Liver (tissue), 3 donors: Measurements from ENCODE around the gene ITPK1.

Experiments used
- JUND ChIP-seq, 2 donors: IDR thresholded peaks; 2 replicates each; pipeline ENCODE4 v1.6.1; 2016; ENCODE audit warnings: antibody characterized with exemption in 2 of 2
- RXRA ChIP-seq, 2 donors: IDR thresholded peaks; 2 replicates each; pipeline ENCODE4 v1.6.1; 2017 to 2018; ENCODE audit warnings: antibody characterized with exemption in 2 of 2, mild to moderate bottlenecking in 1 of 2
- SP1 ChIP-seq: IDR thresholded peaks from 2 replicates; pipeline ENCODE4 v1.6.1; 2018; ENCODE audit warnings: antibody characterized with exemption, mild to moderate bottlenecking
- YY1 ChIP-seq: IDR thresholded peaks from 2 replicates; pipeline ENCODE4 v1.6.1; 2016; ENCODE audit warnings: antibody characterized with exemption, mild to moderate bottlenecking
- TF ChIP-seq, protein P1 (sequence below): IDR thresholded peaks from 2 replicates; pipeline ENCODE4 v1.6.1; 2016; ENCODE audit warnings: antibody characterized with exemption
- TF ChIP-seq, protein P2 (sequence below): fragments of 150-350 bp; IDR thresholded peaks from 2 replicates; pipeline ENCODE4 v1.5.1; 2017; ENCODE audit warnings: improper control_type of control experiment, low read depth, low read length; ENCODE audit not compliant: missing input control
- TF ChIP-seq, protein P3 (sequence below): IDR thresholded peaks from 2 replicates; pipeline ENCODE4 v1.6.1; 2016; ENCODE audit warnings: antibody characterized with exemption, mild to moderate bottlenecking
- donor health status: healthy.
- donor health status: healthy.

DNA sequence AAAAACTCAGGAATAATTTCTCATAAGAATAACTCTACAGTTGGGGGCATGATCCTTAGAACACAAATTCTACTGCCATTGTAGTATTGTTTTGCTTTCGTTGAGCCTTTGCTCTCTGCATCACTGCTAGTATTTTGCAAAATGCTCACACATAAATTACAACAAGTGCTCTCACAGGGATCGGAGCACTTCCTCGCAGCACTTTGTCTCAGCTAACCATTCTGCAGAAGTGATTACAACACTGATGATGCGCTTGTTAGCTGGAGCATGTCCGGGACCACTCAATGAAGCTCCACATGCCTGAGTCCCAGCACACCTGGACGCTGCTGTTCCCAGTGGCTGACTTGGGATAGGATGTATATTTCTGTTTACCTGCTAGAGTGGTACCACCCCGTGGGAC lies 37.4 kb upstream of the ITPK1 start:
- TF ChIP-seq YY1: no peak
- no peak for TF ChIP-seq JUND (IDR thresholded peaks at IDR 0.05)
- TF ChIP-seq, protein P1, sequence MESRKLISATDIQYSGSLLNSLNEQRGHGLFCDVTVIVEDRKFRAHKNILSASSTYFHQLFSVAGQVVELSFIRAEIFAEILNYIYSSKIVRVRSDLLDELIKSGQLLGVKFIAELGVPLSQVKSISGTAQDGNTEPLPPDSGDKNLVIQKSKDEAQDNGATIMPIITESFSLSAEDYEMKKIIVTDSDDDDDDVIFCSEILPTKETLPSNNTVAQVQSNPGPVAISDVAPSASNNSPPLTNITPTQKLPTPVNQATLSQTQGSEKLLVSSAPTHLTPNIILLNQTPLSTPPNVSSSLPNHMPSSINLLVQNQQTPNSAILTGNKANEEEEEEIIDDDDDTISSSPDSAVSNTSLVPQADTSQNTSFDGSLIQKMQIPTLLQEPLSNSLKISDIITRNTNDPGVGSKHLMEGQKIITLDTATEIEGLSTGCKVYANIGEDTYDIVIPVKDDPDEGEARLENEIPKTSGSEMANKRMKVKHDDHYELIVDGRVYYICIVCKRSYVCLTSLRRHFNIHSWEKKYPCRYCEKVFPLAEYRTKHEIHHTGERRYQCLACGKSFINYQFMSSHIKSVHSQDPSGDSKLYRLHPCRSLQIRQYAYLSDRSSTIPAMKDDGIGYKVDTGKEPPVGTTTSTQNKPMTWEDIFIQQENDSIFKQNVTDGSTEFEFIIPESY: no peak
- TF ChIP-seq, protein P2, sequence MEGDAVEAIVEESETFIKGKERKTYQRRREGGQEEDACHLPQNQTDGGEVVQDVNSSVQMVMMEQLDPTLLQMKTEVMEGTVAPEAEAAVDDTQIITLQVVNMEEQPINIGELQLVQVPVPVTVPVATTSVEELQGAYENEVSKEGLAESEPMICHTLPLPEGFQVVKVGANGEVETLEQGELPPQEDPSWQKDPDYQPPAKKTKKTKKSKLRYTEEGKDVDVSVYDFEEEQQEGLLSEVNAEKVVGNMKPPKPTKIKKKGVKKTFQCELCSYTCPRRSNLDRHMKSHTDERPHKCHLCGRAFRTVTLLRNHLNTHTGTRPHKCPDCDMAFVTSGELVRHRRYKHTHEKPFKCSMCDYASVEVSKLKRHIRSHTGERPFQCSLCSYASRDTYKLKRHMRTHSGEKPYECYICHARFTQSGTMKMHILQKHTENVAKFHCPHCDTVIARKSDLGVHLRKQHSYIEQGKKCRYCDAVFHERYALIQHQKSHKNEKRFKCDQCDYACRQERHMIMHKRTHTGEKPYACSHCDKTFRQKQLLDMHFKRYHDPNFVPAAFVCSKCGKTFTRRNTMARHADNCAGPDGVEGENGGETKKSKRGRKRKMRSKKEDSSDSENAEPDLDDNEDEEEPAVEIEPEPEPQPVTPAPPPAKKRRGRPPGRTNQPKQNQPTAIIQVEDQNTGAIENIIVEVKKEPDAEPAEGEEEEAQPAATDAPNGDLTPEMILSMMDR: no peak
- TF ChIP-seq, protein P3, sequence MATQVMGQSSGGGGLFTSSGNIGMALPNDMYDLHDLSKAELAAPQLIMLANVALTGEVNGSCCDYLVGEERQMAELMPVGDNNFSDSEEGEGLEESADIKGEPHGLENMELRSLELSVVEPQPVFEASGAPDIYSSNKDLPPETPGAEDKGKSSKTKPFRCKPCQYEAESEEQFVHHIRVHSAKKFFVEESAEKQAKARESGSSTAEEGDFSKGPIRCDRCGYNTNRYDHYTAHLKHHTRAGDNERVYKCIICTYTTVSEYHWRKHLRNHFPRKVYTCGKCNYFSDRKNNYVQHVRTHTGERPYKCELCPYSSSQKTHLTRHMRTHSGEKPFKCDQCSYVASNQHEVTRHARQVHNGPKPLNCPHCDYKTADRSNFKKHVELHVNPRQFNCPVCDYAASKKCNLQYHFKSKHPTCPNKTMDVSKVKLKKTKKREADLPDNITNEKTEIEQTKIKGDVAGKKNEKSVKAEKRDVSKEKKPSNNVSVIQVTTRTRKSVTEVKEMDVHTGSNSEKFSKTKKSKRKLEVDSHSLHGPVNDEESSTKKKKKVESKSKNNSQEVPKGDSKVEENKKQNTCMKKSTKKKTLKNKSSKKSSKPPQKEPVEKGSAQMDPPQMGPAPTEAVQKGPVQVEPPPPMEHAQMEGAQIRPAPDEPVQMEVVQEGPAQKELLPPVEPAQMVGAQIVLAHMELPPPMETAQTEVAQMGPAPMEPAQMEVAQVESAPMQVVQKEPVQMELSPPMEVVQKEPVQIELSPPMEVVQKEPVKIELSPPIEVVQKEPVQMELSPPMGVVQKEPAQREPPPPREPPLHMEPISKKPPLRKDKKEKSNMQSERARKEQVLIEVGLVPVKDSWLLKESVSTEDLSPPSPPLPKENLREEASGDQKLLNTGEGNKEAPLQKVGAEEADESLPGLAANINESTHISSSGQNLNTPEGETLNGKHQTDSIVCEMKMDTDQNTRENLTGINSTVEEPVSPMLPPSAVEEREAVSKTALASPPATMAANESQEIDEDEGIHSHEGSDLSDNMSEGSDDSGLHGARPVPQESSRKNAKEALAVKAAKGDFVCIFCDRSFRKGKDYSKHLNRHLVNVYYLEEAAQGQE: no peak
- no peak for TF ChIP-seq RXRA (IDR thresholded peaks at IDR 0.05)
- TF ChIP-seq SP1: no peak
